Activated T-helper 1 cell treated with Interleukin-2 at 50 U/mL for 16 hours (primary cell): Measurements from ENCODE around the gene ABLIM1.

Source experiments
- DNase-seq: peaks from one replicate; pipeline ENCODE4 v3.0.0-alpha.2; 2020; ENCODE audit warnings: low read depth

The ABLIM1 gene

DNA sequence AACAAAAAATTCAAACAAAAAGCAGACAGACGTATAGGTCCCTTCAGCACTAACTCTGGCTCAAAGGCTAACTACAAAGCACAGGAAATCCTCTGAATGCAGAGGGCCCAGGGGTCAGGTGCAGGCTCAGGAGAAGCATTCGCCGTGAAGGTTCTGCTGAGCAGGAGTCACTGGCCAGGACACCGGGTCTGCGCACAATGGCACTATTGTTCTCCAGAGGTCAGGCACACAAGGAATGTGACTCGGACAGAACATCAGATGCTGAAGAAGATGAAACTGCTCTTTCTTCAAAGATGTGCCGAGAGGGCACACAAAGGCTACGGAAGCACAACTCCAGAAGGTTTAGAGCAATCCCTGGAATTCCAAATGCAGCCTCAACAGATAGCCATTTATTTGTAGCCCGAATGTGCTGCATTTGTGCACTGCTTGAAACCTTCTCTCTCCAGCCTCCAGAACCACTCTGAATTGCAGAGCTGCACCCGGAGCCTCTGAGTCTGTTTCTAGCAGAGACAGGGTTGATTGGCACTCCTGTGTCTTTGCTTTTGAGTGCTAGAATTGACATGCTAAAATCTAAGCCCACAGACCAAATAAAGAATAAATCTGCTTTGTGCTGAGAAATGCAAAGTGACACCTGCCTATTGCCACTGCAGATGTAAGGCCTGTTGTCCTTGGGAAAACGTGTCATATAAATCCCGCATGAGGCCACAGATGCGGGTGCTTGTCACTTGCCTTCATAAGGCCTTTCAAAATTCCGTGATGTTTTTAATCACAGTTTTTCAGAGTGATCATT lies 168.4 kb downstream of the ABLIM1 start:
- no peak for DNase-seq

DNA sequence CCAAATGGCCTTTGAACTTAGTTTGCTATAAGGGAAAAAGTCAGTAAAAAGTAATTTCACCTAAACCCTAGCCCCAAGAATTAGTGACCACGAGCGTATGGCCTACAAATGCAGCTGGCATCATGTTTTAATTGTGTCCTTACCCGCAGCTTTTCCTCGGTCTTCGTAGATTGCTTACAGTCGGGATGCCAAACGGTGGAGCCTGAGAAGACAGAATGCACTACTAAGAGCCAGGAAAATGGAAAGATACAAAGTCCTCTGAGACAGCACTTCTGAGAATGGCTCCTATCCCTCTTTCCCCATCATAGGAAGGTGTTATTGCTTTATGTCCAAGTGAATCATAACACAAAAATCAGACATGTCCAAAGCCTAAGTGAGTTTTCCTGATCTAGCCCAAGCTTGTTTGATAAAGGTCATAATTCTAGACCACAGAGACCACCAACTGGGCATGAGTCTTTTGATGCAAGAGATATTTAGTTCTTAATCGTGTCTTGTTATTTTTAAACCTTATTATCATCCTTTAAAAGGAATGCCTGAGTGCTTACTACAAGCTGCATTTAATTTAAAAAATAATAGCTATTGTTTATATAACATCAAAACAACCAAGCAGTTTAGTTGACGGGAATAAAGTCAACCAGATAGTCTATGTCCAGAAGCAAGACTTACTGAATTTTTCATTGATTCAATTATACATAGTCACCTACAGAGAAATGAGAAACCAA lies 170.1 kb downstream of the ABLIM1 start:
- no peak for DNase-seq

DNA sequence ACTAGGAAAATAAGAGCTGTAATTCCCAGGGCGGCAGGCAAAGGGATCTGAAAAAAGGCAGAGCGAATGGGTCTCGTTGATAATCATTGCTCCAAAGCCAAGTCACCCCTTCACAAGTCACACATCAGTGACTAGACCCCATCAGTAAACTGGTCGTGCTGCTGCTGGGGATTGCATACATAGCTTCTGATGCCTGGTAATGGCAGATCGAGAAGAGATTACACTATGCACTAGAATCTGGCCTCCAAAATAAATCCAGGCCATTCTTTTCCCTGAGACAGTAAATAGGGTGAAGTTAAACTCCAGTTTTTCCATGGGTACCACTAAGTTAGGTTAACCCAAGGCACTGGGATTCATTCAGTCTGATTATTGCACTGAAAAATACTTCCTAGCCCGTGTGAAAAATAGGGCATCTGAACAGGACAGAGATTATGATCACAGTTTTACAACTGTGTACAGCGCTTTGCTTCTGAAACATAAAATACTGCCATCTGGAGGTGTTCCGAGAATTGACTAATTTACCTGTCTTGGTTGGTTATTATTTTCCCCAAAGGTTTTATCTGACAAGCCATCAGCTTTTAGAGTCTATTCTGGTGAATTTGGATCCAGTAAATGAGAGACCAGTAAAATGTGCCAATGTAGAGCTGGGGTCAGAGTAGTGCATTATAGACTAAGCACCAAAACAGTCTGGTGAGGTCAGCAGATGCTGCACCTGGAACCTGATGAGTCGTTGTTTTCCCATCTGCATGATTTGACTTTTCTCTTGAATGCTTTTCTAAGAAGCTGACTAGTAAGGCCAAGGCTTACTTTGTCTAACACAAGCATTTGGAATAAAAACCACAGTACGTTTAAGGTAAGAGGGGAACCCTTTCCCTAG lies 170.9 kb downstream of the ABLIM1 start:
- no peak for DNase-seq

DNA sequence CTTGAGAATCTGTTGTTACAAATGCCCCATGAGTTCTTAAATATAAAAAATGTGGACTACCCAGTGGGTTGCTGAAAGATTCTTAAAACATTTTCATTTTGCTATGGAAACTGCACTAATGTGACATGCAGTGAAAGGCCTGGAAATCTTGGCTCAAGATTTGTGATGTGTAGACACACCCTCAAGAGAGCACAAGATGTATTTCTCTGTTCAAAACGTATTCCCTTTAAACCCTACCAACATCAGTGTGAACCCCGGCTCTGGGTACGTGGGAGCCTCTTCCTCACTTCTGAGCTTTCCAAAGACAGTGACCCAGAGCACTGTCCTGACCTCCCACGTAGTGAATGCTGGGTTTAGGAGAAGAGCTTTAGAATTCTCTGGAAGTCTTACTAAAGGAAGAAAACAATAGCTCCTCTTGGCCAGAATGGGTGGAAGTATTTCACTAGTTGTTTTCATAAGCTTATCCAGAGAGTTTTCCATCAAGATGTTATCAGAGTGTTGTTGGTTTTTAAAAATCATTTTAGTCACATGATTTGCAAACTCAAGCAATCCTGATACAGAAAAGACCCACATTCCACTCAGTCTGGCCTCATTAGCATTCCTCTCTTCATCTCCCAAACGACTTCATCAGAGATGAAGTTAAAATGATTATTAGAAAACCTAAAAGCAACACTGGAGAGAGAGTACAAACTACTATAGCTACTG lies 172.2 kb downstream of the ABLIM1 start:
- DNase-seq = no peak

DNA sequence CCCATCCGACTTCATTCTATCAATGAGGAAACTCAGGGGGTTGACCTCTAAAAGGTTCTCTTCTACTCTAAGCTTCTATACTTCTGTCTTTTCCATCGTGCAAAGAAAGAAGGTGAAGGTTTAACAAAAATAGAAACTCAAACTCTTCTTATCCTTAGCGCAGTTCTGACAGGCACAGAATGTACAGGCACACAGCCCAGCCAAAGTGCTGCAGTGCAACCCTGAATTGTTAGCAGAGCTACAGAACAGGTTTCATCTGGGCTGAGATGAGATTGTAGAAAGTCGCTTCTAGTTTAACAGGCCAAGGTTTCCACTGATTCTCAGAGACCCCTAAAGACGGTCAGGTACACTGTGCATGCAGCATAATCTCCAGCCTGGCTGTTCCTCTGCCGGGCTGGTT lies 174.5 kb downstream of the ABLIM1 start:
- DNase-seq = no peak

DNA sequence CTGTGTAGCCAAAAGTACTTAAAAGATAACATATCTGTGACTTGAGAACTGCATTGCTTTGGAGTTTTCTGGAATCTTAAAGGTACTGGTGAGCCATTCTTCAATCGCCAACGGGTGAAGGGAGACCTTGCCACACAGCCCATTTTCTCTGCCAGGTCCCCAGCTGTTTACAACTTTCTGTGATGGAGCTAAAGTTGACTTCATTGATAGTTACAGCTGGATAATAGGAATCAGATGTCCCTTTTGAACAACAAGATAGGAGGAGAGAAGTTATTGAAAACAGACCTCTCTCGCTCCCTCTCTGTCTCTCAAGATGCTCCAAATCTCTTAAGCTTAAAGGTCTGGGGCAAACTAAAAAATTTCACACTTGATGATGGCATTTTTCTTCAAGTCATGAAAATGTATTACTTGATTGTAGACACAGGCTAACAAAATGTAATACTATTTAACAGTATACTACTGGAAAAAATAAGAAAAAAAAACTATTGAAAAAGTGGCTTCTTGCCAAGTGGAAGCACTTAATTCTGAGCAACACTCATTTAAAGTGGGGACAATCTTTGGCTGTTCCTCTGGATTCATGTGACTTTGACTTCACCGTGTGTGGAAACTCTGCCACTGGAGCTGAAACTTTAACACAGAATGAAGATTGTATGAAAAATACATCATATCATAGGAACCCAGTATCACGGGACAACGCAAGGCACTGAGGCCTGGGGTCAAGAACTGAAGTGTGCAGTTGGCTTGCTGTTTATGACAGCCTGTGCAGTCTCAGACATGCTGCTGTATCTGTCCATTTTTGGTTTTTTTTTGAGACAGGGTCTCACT lies 175.4 kb downstream of the ABLIM1 start:
- DNase-seq = no peak

DNA sequence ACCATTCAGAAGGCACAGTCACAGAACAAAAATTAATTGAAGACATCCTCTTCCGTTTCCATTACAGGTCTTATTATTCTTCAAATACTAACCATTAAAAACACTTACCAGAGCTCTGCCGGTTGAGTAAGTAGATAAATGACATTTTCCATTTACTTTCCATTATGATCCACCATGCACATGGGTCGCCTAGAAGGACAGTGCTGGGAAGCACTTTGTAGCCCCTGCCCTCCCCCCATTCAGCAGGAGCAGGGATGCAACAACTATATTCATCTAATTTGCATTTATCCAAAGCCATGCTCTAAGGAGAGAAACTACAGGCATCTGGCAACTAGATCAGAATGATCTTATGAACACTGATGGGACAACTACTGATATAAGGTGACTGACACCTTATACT lies 177.0 kb downstream of the ABLIM1 start:
- DNase-seq = no peak

DNA sequence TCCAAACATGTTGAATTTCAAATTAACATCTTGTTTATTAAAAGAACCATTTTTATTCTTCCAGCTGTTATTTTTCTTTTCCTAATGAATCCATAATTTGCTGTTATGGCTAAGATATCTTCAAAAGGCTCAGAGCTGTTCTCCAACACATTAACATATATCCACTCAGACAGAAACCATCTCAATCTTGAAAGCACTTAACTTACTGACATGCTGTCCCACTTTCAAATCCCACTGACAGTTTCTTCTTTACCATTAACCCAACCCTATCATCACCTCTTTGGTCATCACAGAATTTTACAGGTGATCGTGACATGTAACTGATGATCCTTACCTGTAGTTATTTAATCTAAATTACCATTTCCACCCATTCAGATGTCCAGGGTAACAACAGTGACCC lies 178.2 kb downstream of the ABLIM1 start:
- DNase-seq = no peak

DNA sequence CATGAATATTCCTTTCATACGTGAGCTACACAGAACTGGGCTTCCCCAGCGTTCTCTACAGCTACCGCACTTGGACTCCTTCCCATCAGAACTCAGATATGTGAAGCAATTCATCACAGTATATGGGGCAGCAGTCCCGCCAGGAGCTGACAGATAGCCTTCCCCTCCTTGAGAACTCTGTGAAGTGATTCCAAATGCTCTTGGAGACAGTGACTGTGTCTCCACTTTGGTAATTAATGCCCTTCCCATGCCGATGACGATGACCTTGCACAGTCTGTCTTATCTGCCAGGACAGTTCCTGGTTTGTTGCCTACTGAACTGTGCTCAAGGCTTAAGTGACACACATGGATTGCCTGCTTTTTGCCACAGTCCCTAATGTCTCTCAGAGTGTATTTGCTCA lies 178.8 kb downstream of the ABLIM1 start:
- no peak for DNase-seq

DNA sequence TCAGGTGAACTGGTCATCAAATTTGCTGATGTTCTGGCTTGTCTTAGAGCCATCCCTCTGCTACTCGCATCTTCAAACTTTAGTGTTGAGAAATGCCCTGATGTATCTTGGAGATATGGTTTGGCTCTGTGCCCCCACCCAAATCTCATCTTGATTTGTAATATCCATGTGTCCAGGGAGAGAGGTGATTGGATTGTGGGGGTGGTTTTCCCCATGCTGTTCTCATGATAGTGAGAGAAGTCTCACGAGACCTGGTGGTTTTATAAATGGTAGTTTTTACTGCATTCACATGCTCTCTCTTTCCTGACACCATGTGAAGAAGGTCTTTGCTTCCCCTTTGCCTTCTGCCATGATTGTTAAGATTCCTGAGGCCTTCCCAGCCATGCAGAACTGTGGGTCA lies 179.8 kb downstream of the ABLIM1 start:
- DNase-seq = no peak

DNA sequence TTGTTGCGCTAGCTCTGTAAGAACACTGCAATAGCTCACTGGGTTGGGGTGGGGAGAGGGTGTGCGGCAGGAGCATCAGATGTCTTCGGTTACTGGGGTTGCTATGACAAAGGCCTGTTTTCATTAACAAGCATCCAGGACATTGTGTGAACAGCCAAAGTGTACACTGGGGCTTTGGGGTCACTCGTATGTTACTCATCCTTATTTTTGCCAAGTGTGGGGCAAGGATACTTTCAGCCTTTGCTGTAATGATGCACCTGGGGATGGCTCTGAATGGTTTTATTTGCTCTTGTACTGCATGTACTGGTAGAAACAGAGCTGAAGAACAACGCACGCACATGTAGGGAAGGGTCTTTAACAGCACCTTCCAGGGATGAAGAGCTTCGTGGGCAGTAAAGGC lies 180.8 kb downstream of the ABLIM1 start:
- no peak for DNase-seq

DNA sequence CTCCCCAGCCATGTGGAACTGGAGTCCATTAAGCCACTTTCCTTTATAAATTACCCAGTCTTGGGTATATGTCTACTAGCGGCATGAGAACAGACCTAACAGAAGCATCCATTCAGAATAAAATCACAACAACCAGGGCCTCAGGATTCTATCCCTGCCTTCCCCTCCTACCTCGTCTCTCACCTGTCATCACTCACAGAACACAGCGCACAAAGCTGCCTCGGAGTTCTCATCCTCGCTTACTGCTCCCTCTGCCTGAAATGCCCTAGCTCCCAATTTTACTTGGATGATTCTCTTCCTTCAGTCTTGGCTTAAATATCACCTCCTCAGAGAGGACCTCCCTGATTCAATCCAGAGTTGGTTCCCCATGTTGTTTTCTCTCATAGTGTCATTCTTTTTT lies 183.1 kb downstream of the ABLIM1 start:
- DNase-seq = no peak

DNA sequence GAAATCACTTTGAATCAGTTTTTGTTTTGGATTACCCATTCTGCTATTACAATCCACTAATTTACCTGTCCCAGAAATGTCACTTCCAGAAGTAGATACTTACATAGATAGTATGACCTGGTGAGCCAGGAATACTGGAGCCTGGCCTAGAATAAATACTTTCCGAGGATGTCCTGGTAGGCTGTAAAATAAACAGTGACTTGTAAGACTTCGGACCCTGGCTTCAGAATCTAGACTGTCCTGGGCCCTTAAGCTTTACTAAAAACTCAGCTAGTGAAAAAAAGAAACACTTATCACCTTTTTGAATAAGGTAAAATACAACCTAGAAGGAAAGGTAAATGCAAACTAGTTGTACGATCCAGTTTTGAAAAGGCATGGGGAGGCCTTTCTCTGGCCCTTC lies 184.3 kb downstream of the ABLIM1 start:
- DNase-seq = no peak

DNA sequence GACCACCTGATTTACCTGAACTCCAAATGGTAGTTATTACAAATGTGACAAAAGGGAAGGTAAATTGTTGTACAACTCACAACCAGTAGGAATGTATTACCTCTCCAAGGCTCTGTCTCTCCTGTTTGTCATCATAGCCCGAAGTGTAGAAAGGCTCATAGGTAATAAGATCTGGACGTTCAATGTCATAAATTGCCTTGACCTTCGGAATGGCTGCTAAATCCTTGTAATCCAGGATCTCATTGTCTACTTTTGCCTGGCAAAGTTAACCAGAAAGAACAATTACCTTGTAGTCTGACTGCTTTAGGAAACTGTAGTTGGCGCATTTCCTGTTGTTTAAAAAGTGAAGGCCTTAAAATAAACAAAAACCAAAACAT lies 185.2 kb downstream of the ABLIM1 start:
- DNase-seq = no peak

DNA sequence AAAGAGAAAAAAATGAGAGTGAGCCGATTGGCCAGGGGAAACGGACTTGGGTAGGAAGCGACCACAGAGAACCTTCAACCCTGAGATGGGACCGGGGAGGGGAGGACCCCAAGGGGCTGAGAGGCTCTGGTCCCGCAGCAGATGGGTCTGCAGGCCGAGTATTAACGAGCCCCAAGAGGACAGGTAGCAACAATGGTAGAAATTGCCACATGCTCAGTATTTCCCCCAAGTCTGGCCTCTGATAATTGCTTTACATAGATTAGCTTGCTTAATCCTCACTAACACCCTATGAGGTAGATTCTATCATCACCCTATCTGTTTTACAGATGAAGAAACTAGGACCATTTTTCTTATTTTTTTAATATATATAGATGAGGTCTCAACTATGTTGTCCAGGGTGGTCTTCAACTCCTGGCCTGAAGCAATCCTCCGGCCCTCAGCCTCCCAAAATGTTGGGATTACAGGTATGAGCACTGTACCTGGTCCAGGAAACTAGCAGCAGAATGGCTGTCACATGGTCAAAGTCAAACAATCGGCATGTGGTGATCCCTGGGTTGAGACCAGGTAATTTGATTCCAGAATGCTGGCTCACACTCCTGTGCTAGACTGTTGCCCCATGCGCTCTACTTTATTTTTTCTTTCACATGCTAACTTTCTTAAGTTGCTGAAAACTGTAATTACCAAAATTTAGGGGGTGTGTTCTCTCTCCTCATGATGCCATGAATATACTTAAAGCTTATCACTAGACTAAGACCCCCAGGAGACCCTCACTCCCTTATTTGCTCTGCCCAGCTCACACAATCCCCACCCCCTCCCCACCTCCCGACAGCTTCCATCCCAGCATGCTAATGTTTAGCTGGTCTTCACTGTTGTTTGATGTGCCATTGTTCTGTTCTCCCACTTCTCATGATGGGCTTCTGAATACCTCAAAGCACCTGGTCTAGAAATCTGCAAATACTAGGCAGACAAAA lies 185.9 kb downstream of the ABLIM1 start:
- no peak for DNase-seq

DNA sequence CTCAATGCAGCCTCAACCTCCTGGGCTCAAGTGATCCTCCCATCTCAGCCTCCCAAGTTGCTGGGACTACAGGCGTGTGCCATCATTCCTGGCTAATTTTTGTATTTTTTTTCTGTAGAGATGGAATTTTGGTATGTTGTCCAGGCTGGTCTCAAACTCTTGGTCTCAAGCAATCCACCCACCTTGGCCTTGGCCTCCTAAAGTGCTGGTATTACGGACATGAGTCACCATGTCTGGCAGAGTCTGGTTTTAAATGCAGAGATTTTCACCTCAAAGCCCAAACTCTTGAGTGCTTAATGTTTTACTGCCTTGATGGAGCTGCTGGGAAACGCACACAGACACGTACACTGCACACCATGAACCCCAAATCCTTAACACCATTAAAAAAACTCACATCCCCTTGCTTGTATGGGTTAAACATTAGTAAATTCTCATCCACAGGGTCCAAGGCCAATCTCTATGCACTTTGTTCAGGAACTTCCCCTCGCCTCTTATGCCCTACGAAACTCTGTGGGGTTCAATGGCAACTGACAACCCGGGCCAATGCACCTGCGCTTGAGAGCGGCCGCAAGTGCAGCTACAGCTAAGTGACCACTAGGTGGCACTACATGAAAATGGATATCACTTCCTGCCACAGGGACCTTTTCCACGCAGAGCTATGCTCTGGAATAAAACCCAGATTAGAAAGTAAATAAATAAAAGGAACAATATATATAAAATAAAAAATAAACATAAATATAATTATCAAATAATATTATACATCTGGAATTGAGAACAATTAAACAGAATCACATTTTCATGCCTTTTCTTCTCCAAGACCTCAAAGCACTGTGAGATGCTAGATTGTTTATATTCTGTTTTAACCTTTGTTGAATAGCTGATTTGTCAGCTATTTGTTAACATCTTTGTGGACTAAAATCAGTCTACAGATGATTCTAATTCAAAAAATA lies 186.8 kb downstream of the ABLIM1 start:
- peak; percentile 35 for DNase-seq

DNA sequence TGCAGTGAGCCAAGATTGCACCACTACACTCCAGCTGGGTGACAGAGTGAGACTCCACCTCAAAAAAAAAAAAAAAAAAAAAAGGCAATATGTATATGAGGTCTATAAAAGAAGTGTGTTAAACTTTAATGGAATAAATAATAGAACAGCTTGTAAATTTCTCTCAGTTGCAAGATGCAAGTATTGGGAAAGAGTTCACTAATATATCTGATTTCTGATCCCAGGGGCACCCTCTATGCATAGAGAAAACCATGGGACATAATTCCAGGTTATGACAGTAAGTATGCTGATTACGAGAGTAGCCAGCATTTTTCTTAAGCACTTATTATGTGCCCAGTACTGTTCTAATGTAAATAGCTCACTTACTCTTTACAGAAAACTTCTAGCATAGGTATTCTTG lies 187.7 kb downstream of the ABLIM1 start:
- no peak for DNase-seq

DNA sequence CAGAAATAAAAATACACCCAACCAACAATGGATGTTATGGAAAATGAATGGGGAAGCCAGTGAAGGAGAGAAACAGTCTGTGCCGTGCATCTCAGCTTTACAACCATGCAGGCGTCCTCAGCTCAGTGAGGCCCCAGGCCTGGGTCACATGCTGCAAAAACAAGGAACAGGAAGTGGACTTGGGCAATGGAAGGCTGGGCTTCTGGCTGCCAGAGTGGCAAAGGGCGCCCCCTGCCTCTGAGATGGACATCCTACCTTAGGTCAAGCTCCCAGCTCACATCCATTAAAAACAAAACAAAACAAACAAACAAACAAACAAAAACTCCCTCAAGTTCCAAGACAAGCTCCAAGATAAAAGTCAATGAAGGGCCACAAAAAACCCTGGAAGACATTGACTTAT lies 199.1 kb downstream of the ABLIM1 start:
- no peak for DNase-seq
